Thoracic aorta (tissue), 2 donors: ENCODE results near the gene IGSF21. TPM values are rescaled to one million over a fixed set of nuclear protein-coding genes. Genes with fewer than 3 reads are reported as not detected.

ENCODE experiments used
- ATAC-seq: fragments of 150-250 bp; one replicate; pipeline ENCODE4 v1.8.0; 2017; ENCODE audit warnings: low read depth; ENCODE audit not compliant: insufficient number of reproducible peaks, low FRiP score
- DNase-seq: peaks from one replicate; pipeline ENCODE4 v3.0.0-alpha.2; 2020; ENCODE audit warnings: low spot score
- H3K27ac ChIP-seq, 2 donors: fragments of 200-600 bp; sonication (generic); 1 replicate in 1 of 2; 2 replicates in 1 of 2; pipeline ENCODE4 v1.5.1; 2016; ENCODE audit warnings: mild to moderate bottlenecking in 2 of 2, moderate library complexity in 2 of 2
- H3K27me3 ChIP-seq: fragments of 200-600 bp; sonication (generic); replicated peaks from 2 replicates; pipeline ENCODE4 v1.6.0; 2016; ENCODE audit warnings: mild to moderate bottlenecking; ENCODE audit not compliant: insufficient read depth
- H3K36me3 ChIP-seq: fragments of 200-600 bp; sonication (generic); one replicate; pipeline ENCODE4 v1.5.1; 2016
- H3K4me1 ChIP-seq, 2 donors: fragments of 200-600 bp; sonication (generic); 1 replicate in 1 of 2; 2 replicates in 1 of 2; pipeline versions ENCODE4 v1.5.1 to v1.6.0; 2016; ENCODE audit warnings: low read depth in 2 of 2, mild to moderate bottlenecking in 1 of 2; ENCODE audit not compliant: control insufficient read depth in 1 of 2
- H3K4me3 ChIP-seq: fragments of 200-600 bp; sonication (generic); 2 replicates; pipeline ENCODE4 v1.5.1; 2016; ENCODE audit warnings: mild to moderate bottlenecking
- H3K9me3 ChIP-seq: fragments of 200-600 bp; sonication (generic); 2 replicates; pipeline ENCODE4 v1.5.1; 2016
- CTCF ChIP-seq: fragments of 200-600 bp; sonication (generic); IDR thresholded peaks from one replicate; pipeline ENCODE4 v1.5.1; 2019; ENCODE audit warnings: antibody characterized with exemption
- total RNA-seq, 2 donors: library from RNA; depleted of rRNA; stranded (reverse); fragments of >200 nt; gene quantifications; one replicate each; pipeline versions ENCODE4 v1.1.0 to v1.2.3, GENCODE V29; 2016

The IGSF21 gene
- total RNA-seq, 2 donors from 2014 or later, result 5.0 to 10.9 TPM

- no peak overlapping the region for H3K27ac ChIP-seq
- DNase-seq (no peak), ATAC-seq (no peak)
- no peak for TF ChIP-seq CTCF
- no peaks in the 10 kb centered on the region for H3K27me3 ChIP-seq
- no peak overlapping the region for H3K4me3 ChIP-seq
- no peaks in the 10 kb centered on the region for H3K36me3 ChIP-seq
- no peaks in the 10 kb centered on the region for H3K9me3 ChIP-seq
- no peaks in the 10 kb centered on the region for H3K4me1 ChIP-seq
These were observed 156.0 kb downstream of the IGSF21 start for GRCh38 chr1:18263547-18264120.

- Histone ChIP-seq H3K4me1 (no peaks in the 10 kb centered on the region), H3K9me3 (no peaks in the 10 kb centered on the region), H3K36me3 (no peaks in the 10 kb centered on the region), H3K27me3 (no peaks in the 10 kb centered on the region), H3K27ac (no peak overlapping the region), H3K4me3 (no peak overlapping the region)
- ATAC-seq, result no peak
- TF ChIP-seq CTCF, result no peak
- no peak for DNase-seq
These were observed 156.9 kb downstream of the IGSF21 start for GRCh38 chr1:18264450-18265039.

GRCh38 chr1:18265641-18266040 is 158.0 kb downstream of the IGSF21 start:
- no peak for ATAC-seq
- H3K27ac ChIP-seq, result no peak overlapping the region

GRCh38 chr1:18266391-18266790 is 158.8 kb downstream of the IGSF21 start:
- Histone ChIP-seq H3K9me3 (no peaks in the 10 kb centered on the region), H3K27me3 (no peaks in the 10 kb centered on the region), H3K4me3 (no peak overlapping the region), H3K27ac (no peak overlapping the region), H3K36me3 (no peaks in the 10 kb centered on the region), H3K4me1 (no peaks in the 10 kb centered on the region)
- no peak for TF ChIP-seq CTCF
- ATAC-seq (no peak), DNase-seq (no peak)

More at GRCh38 chr1:18265641-18266040, 158.0 kb downstream of the IGSF21 start:
- no peak for DNase-seq
- Histone ChIP-seq H3K9me3 (no peaks in the 10 kb centered on the region), H3K4me3 (no peak overlapping the region), H3K36me3 (no peaks in the 10 kb centered on the region), H3K4me1 (no peaks in the 10 kb centered on the region), H3K27me3 (no peaks in the 10 kb centered on the region)
- TF ChIP-seq CTCF, result no peak

- ATAC-seq, result no peak
These were observed 163.7 kb downstream of the IGSF21 start for GRCh38 chr1:18271336-18271735.

More at GRCh38 chr1:18271336-18271735, 163.7 kb downstream of the IGSF21 start:
- Histone ChIP-seq H3K36me3 (no peaks in the 10 kb centered on the region), H3K9me3 (no peaks in the 10 kb centered on the region), H3K4me1 (no peaks in the 10 kb centered on the region), H3K27ac (no peak overlapping the region), H3K4me3 (no peak overlapping the region), H3K27me3 (no peaks in the 10 kb centered on the region)
- TF ChIP-seq CTCF, result no peak
- no peak for DNase-seq
